HG02610 (cell line): ENCODE data around the gene IL17RA.
"Not testable (repeated sequence)": the region's sequence is repeated elsewhere in the genome, so short reads cannot be mapped to it uniquely, and the experiment has no call there.

Source experiments
- ATAC-seq: cut with Tn5 transposase; IDR thresholded peaks from one replicate; pipeline ENCODE4 v1.9.1; 2021; ENCODE audit warnings: mild to moderate bottlenecking, moderate library complexity; ENCODE audit not compliant: unreplicated experiment

The IL17RA gene

DNA sequence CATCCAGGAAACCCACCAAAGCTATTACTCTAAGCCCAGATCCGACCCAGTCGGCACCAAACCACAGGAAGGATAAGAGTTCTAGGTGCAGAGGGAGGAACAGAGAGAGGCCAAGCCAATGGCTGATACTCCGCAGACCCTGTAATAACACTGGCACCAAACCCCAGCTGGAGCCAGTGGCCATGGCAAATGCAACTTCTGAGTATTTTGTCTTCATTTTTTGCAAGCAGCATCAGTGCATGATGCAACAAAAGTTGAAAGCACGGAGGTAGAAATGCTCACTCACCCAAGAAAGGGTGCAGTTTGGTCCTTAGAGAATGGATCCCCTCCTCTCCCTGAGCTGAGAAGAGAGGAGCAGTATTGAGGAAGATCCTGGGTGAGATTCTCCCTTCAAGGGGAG, 33.5 kb downstream of the IL17RA start:
- ATAC-seq, result no peak

DNA sequence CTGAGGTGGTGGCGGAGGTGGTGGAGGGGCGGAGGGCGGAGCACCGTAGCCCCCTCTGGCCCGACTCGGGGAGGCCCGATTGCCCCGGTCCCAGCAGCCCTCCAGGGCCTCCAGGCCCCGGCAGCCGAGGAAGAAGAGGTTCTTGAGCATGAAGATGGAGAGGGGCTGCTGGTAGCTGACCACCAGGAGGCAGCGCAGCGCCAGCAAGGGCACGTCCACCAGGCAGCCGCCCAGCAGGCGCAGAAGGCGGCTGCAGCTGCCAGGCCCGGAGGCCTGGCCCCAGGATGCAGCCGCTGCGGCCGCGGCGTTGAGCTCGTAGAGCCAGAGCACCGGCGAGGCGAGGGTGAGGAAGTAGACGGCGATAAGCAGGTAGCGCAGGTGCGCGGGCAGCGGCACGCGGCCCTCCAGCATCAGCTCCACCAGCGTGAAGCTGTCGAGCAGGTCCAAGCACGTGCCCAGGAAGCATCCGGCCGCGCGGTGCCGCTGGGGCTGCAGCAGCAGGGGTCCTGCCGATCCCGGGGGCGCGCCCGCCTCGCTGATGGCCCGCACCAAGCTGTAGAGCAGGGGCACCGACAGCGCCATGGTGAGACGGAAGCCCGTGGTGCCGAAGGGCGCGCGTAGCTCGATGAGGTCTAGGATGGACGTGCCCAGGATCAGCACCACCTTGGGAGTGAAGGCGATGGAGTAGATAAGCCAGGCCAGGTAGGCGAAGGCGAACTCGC, 34.8 kb downstream of the IL17RA start:
- ATAC-seq, result no peak

DNA sequence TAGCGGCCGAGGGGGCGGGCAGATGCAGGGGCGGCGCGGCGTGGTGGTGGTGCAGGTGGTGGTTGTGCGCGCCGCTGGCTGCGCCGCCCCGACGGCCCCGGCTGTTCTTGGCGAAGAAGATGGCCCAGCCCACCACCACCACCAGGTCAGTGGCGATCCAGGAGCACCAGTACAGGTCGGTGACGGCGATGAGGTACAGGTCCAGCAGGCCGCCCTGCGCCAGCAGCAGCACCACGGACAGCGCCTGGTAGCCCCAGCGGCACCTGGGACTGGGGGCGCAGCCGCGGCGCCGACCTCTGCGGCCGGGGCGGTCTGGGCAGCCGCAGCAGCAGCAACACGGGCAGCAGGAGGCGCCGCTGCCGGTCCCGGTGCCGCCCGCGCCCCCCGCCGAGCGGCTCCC, 35.5 kb downstream of the IL17RA start:
- ATAC-seq, result no peak

DNA sequence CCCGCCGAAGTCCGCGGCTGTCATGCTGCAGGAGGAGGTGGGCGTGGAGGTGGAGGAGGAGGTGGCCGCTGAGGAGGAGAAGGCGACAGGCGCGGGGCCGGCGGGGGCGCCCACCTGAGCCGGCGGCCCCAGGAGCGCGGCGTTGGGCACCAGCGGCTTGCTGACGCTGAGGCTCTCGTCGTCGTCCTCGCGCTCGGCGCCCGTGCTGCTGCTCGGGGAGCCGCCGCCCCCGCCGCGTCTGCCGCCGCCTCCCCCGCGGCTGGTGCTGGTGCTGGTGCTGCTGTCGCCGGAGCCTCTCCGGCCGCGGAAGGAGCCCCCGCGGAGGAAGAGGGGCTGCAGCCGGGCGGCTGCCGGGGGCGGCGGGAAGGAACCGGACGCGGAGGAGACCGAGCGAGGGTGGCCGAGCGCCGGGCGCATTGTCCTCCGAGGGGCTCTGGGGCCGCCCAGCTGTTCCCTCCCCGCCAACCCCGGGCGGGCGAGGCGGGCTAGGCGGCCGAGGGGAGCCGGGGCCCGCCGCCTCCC, 36.0 kb downstream of the IL17RA start:
- no peak for ATAC-seq

DNA sequence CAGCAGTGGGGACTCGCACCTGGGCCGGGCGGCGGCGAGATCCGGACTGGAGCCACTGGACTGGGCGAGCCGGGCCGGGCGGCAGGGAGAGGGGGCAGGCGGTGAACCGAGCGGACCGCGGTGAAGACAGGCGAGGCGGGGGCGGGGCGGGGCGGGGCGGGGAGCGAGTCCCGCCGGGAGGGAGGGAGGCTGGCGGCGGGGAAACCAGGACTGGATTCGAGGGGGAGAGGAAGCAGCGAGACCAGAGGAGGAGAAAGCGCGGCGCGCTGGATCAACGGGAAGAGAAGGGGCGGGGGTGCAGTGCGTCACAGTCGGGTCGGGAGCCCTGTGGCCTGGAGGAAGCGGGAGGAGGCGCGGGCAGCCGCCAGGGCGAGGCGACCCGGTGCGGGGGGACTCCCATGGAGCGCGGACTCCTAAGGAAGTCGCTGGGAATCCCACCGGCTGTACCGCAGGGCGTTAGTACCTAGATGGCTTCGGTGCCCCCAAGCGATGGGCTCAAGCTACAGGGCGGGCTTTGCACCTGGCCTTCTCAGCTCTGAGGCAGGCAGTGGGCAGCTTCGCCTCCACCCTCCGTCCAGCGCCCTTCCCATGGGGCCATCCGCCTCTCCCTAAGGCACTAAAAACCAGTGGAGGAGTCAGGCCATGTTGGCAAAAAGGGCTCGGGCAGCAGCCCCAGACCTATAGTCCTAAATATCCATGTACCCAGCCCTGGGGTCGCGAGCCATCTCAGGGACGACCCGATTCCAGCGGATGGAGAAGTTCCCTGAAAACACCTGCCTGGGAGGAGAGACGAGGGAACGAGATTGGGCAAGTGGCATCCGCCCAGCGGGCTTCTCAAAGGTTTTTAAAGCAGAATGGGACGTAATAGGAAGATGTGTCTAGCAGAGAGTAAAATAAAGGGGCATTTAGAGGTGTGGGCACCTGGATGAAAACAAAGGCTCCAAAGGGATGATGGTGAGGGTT, 36.7 kb downstream of the IL17RA start, which contains the start of gene TMEM121B:
Gene TMEM121B, minus strand, starts transcription at position 128 of the 963 bp plus-strand sequence. CDS start 233 bp downstream, outside the sequence.
- no peak for ATAC-seq

DNA sequence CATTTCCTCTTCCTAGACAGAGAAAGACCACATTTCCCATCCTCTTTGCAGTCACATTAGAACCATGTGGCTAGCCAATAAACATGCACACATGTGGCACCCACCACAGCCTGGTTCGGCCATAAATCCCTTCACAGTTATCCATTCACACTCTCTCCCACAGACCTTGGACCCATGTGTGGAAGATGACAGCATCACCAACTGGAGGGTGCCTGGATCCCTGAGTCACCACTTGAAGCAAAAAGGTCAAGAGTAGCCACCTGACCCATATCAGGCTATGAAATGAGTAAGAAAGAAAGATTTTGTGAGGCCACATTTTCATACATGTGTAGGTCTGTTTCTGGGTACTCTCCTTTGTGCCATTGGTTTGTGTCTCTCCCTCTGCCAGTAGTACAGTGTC, 45.4 kb downstream of the IL17RA start:
- ATAC-seq, result no peak

DNA sequence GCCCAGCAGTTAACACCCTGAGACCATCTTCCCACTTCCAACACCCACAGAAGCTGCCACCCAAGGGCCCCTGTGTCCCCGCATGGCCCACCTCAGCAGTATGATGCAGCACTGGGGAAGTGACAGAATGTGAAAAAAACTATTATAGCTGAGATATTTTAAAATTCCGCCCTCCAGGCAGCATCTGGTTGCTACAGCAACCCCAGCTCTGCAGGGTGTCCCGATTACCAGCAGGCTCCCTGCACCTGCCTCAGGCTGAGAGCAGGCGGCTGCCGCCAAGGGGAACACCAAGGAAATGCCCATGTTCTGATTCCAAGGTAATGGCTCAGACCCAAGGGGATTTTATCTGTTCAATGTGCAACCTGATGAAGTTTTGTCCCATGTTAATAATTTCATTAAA, 46.9 kb downstream of the IL17RA start:
- no peak for ATAC-seq

DNA sequence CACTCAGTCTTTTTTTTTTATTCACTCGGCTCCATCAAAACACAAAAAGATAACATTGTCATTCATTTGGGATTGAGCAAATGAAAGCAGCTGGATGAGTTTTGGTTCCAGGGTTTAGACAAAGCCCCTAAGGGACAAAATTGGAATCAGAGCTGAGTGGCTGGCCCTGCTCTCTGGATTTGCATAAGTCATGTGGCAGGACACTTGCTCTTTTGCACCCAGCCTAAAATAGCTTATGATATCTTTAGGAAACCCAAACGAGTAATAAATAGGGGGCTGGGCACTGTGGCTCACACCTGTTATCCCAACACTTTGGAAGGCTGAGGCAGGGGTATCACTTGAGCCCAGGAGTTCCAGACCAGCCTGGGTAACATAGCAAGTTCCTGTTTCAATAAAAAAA, 47.3 kb downstream of the IL17RA start:
- ATAC-seq, result no peak

DNA sequence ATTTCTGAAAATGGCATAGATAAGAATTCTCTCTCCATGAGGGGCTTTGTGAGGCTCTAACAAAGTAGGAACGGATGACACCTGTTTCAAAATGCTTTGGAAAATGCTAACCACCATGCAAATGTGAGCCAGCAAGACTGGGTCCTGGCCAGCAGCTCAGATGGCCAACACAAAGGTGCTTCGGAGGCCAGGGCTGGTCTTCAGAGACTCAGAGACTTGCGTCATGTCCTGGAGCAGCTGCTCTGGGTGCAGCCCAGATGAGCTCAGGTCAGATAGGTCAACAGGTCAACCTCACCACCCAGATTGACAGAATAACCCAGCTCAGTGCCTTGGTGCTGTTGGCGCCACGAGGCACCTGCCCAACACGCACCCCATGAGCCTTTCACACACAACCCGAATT, 48.3 kb downstream of the IL17RA start:
- ATAC-seq, result no peak

DNA sequence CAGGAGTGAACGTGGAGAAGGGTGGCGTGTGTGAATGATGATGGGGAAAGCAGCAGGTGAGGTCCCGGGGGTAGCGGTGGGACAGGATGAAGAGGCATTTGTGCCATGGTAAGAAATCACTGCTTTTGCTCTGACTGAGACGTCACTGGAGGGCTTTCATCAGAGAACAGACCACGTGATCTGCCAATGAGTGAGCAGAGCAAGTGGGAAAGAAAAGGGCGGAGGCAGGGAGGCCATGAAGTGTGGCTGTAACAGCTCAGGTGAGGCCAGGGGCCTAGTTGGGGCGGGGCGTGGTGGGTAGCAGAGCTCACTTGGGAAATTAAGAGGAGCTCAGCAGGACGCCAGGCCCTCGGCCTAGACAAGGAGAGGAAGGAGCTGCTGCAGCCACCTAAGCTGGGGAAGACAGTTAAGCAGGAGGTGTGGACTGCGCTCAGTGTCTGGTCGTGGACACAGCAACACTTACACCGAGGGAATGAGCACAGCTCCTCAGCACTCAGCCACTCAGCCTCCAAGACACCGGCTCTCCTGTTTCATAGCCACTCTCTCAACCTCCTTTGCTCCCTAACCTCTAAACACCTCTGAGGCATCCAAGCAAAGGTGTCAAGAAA, 50.5 kb downstream of the IL17RA start:
- ATAC-seq, result no peak

DNA sequence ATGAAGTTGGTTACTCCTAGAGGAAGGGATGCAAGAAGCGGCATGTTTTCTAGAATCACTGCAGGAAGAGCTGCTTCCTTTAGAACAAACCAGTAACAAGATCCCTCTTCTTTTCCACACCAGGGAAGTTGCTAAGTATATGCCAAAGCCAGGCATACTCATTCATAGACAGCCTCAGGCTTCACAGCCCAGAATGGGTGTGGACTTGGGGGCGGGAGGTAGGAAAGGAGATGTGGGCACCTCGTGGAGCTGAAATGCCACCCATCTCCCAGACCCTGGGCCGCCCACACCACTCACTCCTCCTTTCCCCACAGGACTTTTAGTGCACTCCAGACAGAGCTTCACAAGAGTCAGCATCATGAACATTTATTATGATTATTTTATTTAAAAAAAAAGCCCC, 52.4 kb downstream of the IL17RA start:
- no peak for ATAC-seq

DNA sequence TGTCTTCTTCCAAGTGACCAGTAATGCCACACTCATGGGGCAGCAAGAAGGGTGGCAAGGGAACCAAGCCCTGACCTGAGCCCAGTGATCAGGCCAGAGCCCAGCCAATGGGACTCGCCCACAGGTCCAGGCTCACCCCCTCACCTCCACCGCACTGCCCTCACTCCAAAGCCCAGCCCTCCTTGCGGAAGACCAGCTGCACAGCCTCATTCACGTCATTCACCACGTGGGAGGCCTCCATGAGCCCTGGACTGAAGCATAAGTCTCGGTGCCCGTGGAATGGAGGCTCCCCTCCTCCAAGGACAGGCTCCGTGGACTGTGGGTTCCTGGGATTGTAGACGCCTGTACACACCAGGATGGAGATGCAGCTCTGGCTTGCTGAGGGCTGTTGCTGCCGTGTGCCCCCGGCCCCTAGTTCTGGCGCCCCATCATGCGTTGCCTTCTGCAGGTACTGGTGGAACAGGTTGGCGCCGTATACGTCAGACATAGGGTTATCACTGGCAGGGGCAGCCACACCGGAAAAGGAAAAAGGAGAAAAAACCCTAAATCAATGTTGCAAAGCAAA, 53.1 kb downstream of the IL17RA start:
- ATAC-seq, result no peak

DNA sequence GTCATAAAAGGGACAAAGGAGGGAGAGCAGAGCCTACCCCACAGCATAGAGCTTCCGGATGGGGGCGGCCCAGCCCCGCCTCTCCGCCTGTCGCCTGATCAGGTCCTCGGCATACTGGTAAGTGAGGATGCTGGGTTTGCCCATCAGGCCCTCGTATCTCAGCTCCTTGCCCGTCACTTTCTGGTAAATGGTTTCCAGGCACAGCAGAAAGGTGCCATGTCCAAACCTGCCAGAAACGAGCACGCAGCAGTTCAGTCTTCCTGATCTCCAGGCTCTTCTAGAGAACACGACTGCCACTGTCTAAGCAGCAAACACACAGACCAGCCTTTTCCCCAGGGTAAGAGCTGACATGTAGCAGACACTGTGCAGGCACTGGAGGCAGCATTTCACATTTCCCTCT, 53.7 kb downstream of the IL17RA start:
- ATAC-seq, result no peak

DNA sequence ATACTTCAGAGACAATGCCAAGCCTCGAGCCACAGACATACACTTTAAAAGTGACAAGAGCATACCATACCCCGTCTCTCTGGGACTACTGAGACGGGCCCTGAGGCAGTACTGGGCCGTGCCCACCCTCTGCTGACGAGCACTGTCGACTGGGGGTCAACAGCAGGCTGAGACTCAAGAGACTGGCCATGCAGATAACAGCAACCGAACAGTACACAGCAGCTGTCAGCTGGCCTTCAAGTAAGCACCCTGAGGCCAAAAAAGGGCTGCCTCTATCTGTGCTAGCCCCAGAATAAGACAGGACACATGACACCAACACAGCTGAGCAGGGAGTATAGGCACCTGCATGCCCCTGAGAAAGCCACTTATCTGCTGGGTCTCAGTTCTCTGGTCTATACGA, 55.2 kb downstream of the IL17RA start:
- ATAC-seq, result no peak

DNA sequence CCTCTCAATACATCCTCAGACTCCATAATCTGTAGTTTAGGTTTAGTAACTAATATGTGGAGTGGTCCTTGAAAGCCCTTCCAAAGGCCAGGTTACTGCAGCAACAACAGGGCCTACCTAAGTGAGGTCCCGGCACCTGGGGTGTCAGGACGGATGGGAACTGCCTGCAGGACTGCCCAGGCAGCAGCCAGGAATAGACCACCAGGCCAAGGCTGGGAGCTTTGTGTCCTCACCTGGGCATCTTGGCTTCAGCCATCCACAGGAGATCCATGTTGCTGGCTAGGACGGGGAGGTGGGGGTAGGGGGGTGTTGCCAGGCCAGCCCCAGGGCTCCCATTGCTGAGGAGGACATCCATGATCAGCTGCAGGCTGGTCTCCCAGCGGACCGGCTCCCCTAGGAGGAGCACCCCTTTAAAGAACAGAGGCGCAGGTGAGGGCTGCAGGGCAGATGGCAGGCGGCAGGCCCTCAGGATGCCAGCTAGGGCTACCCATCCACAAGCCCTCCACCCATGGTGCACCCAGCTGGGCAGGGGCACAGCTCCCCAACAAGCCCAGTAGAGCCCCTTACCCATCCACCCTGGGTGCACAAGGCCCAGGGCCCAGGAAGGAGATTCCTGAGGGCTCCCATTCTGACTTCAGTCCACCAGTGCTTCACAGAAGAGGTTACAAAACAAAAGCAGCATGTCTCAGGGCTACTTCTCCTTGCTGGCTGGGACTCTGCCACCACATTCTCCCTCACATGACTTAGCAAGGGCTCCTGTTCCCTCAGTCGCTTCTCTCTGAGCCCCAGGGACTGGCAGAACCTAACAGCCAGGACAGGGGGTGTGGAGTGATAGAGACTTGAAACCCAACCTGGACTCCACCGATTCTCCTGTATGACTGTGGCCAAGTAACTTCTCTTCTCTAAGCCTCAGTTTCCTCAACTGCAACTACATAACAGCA, 56.3 kb downstream of the IL17RA start:
- ATAC-seq, result no peak

DNA sequence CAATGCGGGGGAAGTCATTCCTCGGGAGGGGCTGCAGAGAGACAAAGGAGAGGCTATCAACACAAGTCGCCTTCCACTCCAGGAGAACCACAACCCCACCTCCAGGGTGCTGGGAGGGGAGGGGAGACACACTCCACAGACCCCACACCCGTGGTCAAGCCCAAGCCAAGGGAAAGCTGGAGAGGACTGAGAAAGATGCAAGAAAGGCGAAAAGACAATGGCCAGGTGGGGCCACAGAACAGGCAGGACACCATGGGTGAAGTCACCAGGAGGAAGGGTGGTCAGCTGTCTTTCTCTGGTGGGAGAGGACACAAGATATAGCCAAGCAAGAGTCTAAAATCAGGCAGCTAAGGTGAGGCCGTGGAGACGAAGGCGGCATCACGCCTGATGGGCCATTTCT, 58.3 kb downstream of the IL17RA start:
- ATAC-seq, result no peak

DNA sequence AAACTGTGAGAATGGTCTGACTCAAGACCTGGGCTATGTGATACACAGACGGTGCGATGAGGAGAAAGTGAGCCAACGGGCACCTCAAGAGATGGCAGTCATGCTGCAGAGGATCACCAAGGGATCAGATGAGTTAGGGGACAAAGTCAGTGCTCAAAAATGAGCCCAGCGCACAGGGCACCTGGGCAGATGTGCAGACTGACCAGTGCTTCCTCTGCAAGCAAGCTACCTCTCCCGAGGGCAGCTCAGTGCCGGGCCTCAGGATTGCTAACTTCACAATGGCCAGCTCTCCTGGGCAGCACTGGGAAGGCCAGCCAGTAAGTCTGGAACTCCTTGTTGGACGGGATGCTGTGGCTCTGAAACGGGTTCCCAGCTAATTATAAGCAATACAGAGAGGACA, 59.0 kb downstream of the IL17RA start:
- ATAC-seq, result no peak

DNA sequence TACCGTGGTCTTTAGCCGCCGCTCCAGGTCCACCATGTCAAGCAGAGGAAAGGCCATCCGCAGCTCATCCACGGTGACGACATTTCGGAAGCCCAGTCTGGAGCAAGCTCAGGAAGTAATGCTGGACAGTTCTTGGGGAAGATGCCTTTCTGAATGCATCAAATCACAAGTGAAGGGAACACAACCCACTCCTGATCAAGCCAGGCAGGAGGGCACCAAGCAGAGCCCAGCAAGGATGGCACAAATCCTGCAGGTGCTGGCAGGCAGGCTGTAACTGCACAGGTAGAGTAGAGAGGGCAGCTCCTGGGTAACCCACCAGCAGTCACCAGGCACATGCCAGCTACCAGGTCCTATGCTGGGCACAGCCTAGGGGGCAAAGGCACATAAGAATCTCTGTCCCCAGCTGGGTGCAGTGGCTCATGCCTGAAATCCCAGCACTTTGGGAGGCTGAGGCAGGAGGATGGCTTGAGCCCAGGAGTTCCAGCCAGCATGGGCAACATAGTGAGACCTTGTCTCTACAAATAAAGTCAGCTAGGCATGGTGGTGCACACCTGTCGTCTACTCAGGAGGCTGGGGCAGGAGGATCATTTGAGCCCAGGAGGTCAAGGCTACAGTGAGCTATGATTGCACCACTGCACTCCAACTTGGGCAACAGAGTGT, 60.4 kb downstream of the IL17RA start:
- ATAC-seq, result no peak

DNA sequence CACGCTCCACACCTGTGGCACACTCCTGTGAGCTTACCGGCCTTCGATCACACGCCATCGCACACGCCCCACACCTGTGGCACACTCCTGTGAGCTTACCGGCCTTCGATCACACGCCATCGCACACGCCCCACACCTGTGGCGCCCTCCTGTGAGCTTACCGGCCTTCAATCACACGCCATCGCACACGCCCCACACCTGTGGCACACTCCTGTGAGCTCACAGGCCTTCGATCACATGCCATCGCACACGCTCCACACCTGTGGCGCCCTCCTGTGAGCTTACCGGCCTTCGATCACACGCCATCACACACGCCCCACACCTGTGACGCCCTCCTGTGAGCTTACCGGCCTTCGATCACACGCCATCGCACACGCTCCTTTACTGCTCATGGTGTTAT, 62.7 kb downstream of the IL17RA start:
- ATAC-seq, result not testable (repeated sequence)
